MCF 10A (cell line): ENCODE data around the gene CSMD2. TPM values are rescaled to one million over a fixed set of nuclear protein-coding genes. Genes with fewer than 3 reads are reported as not detected.

ENCODE experiments used
- BruUV-seq: library from RNA; stranded (reverse); fragments of 400-500 nt; replicated peaks from 2 replicates; lab custom pipeline; 2021; lab: Mats Ljungman, UMichigan
- CTCF ChIA-PET: fragments of 300-600 bp; sonication (Branson Sonifier 250); formaldehyde crosslinking; extraction: SDS; loops from one replicate; lab custom pipeline; 2021; ENCODE audit warnings: antibody characterized with exemption, inconsistent platforms; lab: Yijun Ruan, JAX
- POLR2A ChIA-PET: fragments of 300-600, 350-650 bp; sonication (Branson Sonifier 250); formaldehyde crosslinking; extraction: SDS; loops from one replicate; lab custom pipeline; 2020; ENCODE audit warnings: antibody characterized with exemption, inconsistent platforms; lab: Yijun Ruan, JAX
- DNase-seq: peaks from one replicate; pipeline ENCODE4 v3.0.0-alpha.2; 2018; ENCODE audit not compliant: unreplicated experiment
- H3K27ac Mint-ChIP-seq: one replicate; pipeline ENCODE4 v1.8.0; 2022; ENCODE audit warnings: mild to moderate bottlenecking, low read depth, mixed read lengths; ENCODE audit not compliant: unreplicated experiment
- H3K27me3 Mint-ChIP-seq: one replicate; pipeline ENCODE4 v1.8.0; 2022; ENCODE audit warnings: mixed read lengths; ENCODE audit not compliant: insufficient read depth, unreplicated experiment
- H3K36me3 Mint-ChIP-seq: one replicate; pipeline ENCODE4 v1.8.0; 2022; ENCODE audit warnings: mild to moderate bottlenecking, moderate library complexity, mixed read lengths; ENCODE audit not compliant: insufficient read depth, unreplicated experiment
- H3K4me1 Mint-ChIP-seq: one replicate; pipeline ENCODE4 v1.8.0; 2022; ENCODE audit warnings: mixed read lengths; ENCODE audit not compliant: insufficient read depth, unreplicated experiment
- H3K4me3 Mint-ChIP-seq: one replicate; pipeline ENCODE4 v1.8.0; 2022; ENCODE audit warnings: mild to moderate bottlenecking, moderate library complexity, mixed read lengths; ENCODE audit not compliant: unreplicated experiment
- H3K9me3 Mint-ChIP-seq: one replicate; pipeline ENCODE4 v1.8.0; 2022; ENCODE audit warnings: mixed read lengths; ENCODE audit not compliant: unreplicated experiment
- intact Hi-C: fragments of 100-400 bp; cut with micrococcal nuclease; formaldehyde crosslinking; loops from 2 replicates; pipeline ENCODE4 v1.14.1; 2022
- total RNA-seq: library from RNA; stranded (reverse); gene quantifications from 2 replicates; pipeline ENCODE4 v1.2.3, GENCODE V29; 2022
- TF ChIP-seq, protein P1 (sequence below): fragments of 200-600 bp; IDR thresholded peaks from one replicate; pipeline ENCODE4 v1.8.0; 2022; ENCODE audit warnings: antibody characterized with exemption, mild to moderate bottlenecking; ENCODE audit not compliant: unreplicated experiment

CSMD2 gene
- total RNA-seq, 1 experiment from 2014 or later: not detected

DNA sequence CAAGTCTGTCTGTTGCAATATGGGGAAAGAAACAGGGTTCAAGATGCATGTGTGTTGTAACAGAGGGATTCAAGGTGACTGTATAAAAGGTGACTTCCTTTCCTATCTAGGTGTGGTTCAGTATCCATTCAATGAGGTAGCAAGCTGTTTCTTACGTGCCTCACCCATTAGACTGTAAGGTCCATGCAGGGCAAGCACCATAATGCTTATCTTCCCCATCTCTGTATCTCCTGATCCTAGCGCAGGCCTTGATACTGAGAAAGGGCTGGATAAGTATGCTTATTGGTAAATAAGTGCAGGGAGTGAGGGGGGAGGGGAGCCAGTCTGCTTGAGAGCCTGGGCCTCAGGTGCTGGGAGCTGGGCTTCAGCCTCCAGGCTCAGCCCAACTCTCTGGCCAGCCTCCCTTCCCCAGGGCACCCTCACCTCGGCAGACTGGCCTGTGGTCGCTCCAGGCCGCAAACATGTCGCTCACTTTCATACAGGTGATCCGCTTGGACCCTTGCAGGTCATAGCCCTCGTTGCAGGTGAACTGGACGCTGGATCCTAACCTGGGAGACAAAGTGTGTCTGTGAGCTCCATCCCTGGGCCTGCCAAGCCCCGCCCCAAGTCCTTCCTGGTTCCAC lies 345.6 kb downstream of the CSMD2 start:
- ChIA-PET CTCF (no interaction called here), POLR2A (no interaction called here)
- no peaks in the 10 kb centered on the region for H3K36me3 Mint-ChIP-seq
- H3K4me1 Mint-ChIP-seq: no peaks in the 10 kb centered on the region
- H3K9me3 Mint-ChIP-seq: peaks cover 26% of the 10 kb centered on the region
- no peak for DNase-seq
- no peaks in the 10 kb centered on the region for H3K27me3 Mint-ChIP-seq
- no peak overlapping the region for H3K27ac Mint-ChIP-seq
- intact Hi-C loops: no loop called here
- TF ChIP-seq, protein P1, sequence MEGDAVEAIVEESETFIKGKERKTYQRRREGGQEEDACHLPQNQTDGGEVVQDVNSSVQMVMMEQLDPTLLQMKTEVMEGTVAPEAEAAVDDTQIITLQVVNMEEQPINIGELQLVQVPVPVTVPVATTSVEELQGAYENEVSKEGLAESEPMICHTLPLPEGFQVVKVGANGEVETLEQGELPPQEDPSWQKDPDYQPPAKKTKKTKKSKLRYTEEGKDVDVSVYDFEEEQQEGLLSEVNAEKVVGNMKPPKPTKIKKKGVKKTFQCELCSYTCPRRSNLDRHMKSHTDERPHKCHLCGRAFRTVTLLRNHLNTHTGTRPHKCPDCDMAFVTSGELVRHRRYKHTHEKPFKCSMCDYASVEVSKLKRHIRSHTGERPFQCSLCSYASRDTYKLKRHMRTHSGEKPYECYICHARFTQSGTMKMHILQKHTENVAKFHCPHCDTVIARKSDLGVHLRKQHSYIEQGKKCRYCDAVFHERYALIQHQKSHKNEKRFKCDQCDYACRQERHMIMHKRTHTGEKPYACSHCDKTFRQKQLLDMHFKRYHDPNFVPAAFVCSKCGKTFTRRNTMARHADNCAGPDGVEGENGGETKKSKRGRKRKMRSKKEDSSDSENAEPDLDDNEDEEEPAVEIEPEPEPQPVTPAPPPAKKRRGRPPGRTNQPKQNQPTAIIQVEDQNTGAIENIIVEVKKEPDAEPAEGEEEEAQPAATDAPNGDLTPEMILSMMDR: no peak
- H3K4me3 Mint-ChIP-seq: no peak overlapping the region
- no TSS peak for BruUV-seq

DNA sequence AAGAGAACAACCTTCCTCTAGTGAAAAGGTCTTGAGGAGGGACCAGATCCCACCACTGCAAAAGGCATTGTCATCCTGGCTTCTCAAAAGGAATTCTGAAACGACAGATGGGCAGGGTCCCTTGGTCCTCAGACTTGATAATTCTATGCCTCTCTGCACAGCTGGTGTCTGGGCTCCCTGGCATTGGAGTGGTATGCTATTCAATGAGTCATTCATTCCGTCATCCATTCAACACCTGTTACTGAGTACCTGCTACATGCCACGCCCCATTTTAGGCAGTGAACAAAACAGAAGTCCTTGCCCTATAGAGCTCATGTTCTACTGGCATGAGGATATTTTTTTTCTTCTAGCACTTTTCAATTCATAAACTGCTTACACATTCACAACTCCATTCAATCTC lies 347.0 kb downstream of the CSMD2 start:
- Mint-ChIP-seq H3K27me3 (no peaks in the 10 kb centered on the region), H3K36me3 (no peaks in the 10 kb centered on the region), H3K4me1 (no peaks in the 10 kb centered on the region), H3K27ac (no peak overlapping the region), H3K4me3 (no peak overlapping the region), H3K9me3 (peaks cover 35% of the 10 kb centered on the region)
- peak; percentile 21 for DNase-seq
- CTCF ChIA-PET: interaction anchor here (0.7 kb wide), 1 partner anchor 875 kb away, joined by 3 read pairs; no protein-coding TSS in a partner anchor
- POLR2A ChIA-PET: interaction anchor here (0.6 kb wide), 1 partner anchor 1167 kb away, joined by 3 read pairs; no protein-coding TSS in a partner anchor
- BruUV-seq: no TSS peak
- TF ChIP-seq, protein P1: no peak
- intact Hi-C loops: no loop called here

DNA sequence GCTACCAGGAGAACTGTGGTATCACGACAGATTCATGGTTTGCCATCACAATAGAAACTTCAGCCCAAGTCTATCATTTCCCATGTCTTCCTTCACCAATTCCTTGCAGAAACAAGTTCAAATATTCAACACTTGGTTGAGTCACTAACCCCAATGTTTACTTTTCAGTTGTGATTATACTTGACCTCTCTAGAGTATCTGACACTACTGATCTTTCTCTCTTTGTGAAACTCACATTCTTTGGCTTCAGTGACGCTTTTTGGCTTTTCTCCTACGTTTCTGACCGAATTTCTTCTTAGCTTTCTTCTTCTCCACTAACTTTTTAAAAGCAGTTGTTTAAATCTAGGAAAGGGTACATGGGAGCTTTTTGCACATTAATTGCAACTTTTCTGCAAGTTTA lies 350.0 kb downstream of the CSMD2 start:
- Mint-ChIP-seq H3K36me3 (no peaks in the 10 kb centered on the region), H3K4me3 (no peak overlapping the region), H3K9me3 (peaks cover 24% of the 10 kb centered on the region), H3K4me1 (no peaks in the 10 kb centered on the region), H3K27ac (no peak overlapping the region), H3K27me3 (no peaks in the 10 kb centered on the region)
- POLR2A ChIA-PET: no interaction called here
- TF ChIP-seq, protein P1: no peak
- intact Hi-C loops: no loop called here
- CTCF ChIA-PET: interaction anchor here (0.6 to 1.2 kb wide), 2 partner anchors 45 to 136 kb away, joined by 3 read pairs; no protein-coding TSS in a partner anchor
- peak; percentile 23 for DNase-seq
- BruUV-seq: no TSS peak

DNA sequence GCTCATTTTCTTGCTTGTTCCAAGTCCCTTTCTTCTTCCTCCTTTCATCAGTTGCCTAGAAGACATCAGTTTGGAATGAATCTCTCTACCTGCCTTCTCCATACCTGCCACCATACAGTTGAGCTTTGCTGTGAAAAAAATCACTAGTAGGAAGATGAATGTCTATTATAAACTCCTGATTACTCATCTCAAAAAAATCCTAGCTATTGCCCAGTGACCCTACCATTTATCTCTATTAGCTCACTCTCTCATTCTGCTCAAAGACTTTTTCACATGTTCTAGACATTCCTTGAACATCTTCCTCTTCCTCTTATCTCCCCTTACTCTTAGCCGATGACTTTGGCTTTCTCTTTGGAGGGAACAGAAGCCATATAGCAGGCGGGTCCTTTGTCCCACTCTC lies 350.9 kb downstream of the CSMD2 start:
- Mint-ChIP-seq H3K36me3 (no peaks in the 10 kb centered on the region), H3K27me3 (no peaks in the 10 kb centered on the region), H3K9me3 (peaks cover 19% of the 10 kb centered on the region), H3K27ac (no peak overlapping the region), H3K4me3 (no peak overlapping the region), H3K4me1 (no peaks in the 10 kb centered on the region)
- intact Hi-C loops: no loop called here
- DNase-seq: no peak
- TF ChIP-seq, protein P1: no peak
- no TSS peak for BruUV-seq
- ChIA-PET POLR2A (no interaction called here), CTCF (no interaction called here)
